Neural progenitor cell (in vitro differentiated cells): ENCODE data around the gene GSE1. TPM values are rescaled to one million over a fixed set of nuclear protein-coding genes. Genes with fewer than 3 reads are reported as not detected.

Experiments used
- DNase-seq: peaks from one replicate; pipeline ENCODE4 v3.0.0-alpha.2; 2016; ENCODE audit warnings: low spot score
- H2AFZ ChIP-seq: fragments of 200-600 bp; sonication (generic); replicated peaks from 2 replicates; pipeline ENCODE4 v1.6.1; 2016; ENCODE audit warnings: antibody characterized with exemption
- H3F3A ChIP-seq: fragments of 200-600 bp; sonication (generic); 2 replicates; pipeline ENCODE4 v1.6.1; 2016; ENCODE audit warnings: antibody characterized with exemption, low read depth
- H3K27ac ChIP-seq: fragments of 200-600 bp; sonication (generic); 2 replicates; pipeline ENCODE4 v1.5.1; 2016; ENCODE audit warnings: mild to moderate bottlenecking
- H3K27me3 ChIP-seq: fragments of 200-600 bp; sonication (generic); 2 replicates; pipeline ENCODE4 v1.6.1; 2016; ENCODE audit warnings: mild to moderate bottlenecking, moderate library complexity
- H3K36me3 ChIP-seq: fragments of 200-600 bp; sonication (generic); 2 replicates; pipeline ENCODE4 v1.5.1; 2016
- H3K4me1 ChIP-seq: fragments of 200-600 bp; sonication (generic); 2 replicates; pipeline ENCODE4 v1.6.1; 2016; ENCODE audit warnings: mixed run types
- H3K4me2 ChIP-seq: fragments of 200-600 bp; sonication (generic); 2 replicates; pipeline ENCODE4 v1.6.1; 2016
- H3K4me3 ChIP-seq: fragments of 200-600 bp; sonication (generic); 2 replicates; pipeline ENCODE4 v1.5.1; 2016
- H3K79me2 ChIP-seq: fragments of 200-600 bp; sonication (generic); 2 replicates; pipeline ENCODE4 v1.6.1; 2016; ENCODE audit warnings: low read depth
- H3K9ac ChIP-seq: fragments of 200-600 bp; sonication (generic); 2 replicates; pipeline ENCODE4 v1.6.1; 2016
- H3K9me3 ChIP-seq: fragments of 200-600 bp; sonication (generic); 2 replicates; pipeline ENCODE4 v1.5.1; 2016; ENCODE audit warnings: low read depth
- H4K20me1 ChIP-seq: fragments of 200-600 bp; sonication (generic); 2 replicates; pipeline ENCODE4 v1.6.1; 2016; ENCODE audit warnings: low read depth
- H3K27ac Mint-ChIP-seq: 3 replicates; pipeline ENCODE4 v1.8.0; 2021; ENCODE audit warnings: mixed read lengths
- H3K27me3 Mint-ChIP-seq: 2 replicates; pipeline ENCODE4 v1.8.0; 2022; ENCODE audit warnings: low read depth, mild to moderate bottlenecking, inconsistent platforms, moderate library complexity, mixed read lengths; ENCODE audit not compliant: insufficient read depth
- H3K36me3 Mint-ChIP-seq: 3 replicates; pipeline ENCODE4 v1.8.0; 2021; ENCODE audit warnings: mixed read lengths
- H3K4me1 Mint-ChIP-seq: 3 replicates; pipeline ENCODE4 v1.8.0; 2021; ENCODE audit warnings: mixed read lengths
- H3K4me3 Mint-ChIP-seq: 3 replicates; pipeline ENCODE4 v1.8.0; 2021; ENCODE audit warnings: mild to moderate bottlenecking, moderate library complexity, mixed read lengths
- H3K9me3 Mint-ChIP-seq: 3 replicates; pipeline ENCODE4 v1.8.0; 2020; ENCODE audit warnings: mixed read lengths
- CTCF ChIP-seq: fragments of 200-600 bp; sonication (generic); IDR thresholded peaks from 2 replicates; pipeline ENCODE4 v1.5.1; 2017; ENCODE audit warnings: antibody characterized with exemption, mild to moderate bottlenecking
- EZH2 ChIP-seq: fragments of 200-600 bp; sonication (generic); IDR thresholded peaks from 2 replicates; pipeline ENCODE4 v1.6.1; 2017; ENCODE audit warnings: antibody characterized with exemption, mild to moderate bottlenecking, moderate library complexity
- EZH2phosphoT487 ChIP-seq: fragments of 200-600 bp; sonication (generic); IDR thresholded peaks from 2 replicates; pipeline ENCODE4 v1.6.1; 2017; ENCODE audit warnings: antibody characterized with exemption
- total RNA-seq: library from RNA; depleted of rRNA; stranded (reverse); fragments of >200 nt; gene quantifications from 2 replicates; pipeline ENCODE4 v1.2.3, GENCODE V29; 2015; ENCODE audit warnings: low replicate concordance

GSE1 gene
- total RNA-seq, 1 donor from 2014 or later = 7.7 TPM

GRCh38 chr16:85586380-85587104 is 26.6 kb upstream of the GSE1 start:
- TF ChIP-seq EZH2 (no peak), EZH2phosphoT487 (no peak)
- peaks cover 19% of the 10 kb centered on the region for H3K27me3 Mint-ChIP-seq
- peaks cover 63% of the 10 kb centered on the region for H3K4me1 Mint-ChIP-seq
- H3K4me2 ChIP-seq = no peak overlapping the region
- no peak overlapping the region for H3K27ac ChIP-seq
- peaks cover 75% of the 10 kb centered on the region for H3K4me1 ChIP-seq
- H3F3A ChIP-seq = peaks cover 76% of the 10 kb centered on the region
- no peaks in the 10 kb centered on the region for H3K36me3 ChIP-seq
- H3K9ac ChIP-seq = no peak overlapping the region
- no peak for DNase-seq
- no peaks in the 10 kb centered on the region for H3K9me3 ChIP-seq
- H3K9me3 Mint-ChIP-seq = no peaks in the 10 kb centered on the region
- H3K27me3 ChIP-seq = peaks cover 22% of the 10 kb centered on the region
- H3K4me3 Mint-ChIP-seq = peak overlapping the region; percentile 20
- no peak overlapping the region for H2AFZ ChIP-seq
- no peaks in the 10 kb centered on the region for H3K36me3 Mint-ChIP-seq
- no peak overlapping the region for H3K4me3 ChIP-seq
- no peak overlapping the region for H3K27ac Mint-ChIP-seq
- H4K20me1 ChIP-seq = peaks cover 25% of the 10 kb centered on the region
- no peaks in the 10 kb centered on the region for H3K79me2 ChIP-seq

DNA sequence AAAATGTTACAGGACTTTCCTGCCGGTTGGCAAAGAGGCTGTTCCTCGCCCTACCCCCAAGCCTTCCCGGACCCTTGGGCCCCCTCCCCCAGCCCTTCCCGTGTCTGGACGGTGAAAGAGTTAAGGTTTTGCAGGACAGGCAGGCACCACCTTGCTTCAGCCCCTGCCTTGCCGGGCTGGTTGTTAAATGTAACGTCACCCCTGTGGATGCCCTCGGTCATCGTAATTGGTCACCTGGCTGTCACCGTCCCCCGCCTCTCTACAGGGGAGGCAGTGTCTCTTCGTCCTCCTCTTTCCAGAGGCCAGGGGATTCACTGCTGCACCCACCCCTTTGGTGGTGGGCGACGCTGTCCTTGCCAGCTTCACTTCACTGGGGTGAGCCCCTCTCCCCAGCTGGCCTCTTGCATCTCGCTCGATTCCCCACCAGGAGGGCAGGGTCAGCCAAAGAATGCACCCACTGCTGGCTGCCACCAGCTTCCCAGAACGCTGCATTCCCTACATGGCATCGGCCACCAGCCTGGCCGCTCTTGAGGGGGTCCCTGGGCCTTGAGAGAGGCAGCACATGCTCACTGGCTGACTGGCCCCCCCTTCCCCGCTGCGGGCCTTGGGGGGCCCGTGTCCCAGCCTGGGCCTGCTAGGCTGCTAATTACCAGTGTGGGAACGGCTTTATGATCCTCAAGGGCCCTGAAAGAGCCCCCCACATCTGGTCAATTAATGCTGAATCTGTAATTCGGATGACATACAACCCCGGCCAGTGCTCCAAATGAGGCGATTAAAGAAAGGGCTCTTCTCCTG is 25.2 kb upstream of the GSE1 start:
- peaks cover 24% of the 10 kb centered on the region for H4K20me1 ChIP-seq
- no peak overlapping the region for H3K27ac ChIP-seq
- H3K79me2 ChIP-seq = no peaks in the 10 kb centered on the region
- H3K4me1 Mint-ChIP-seq = peaks cover 60% of the 10 kb centered on the region
- H3K4me3 Mint-ChIP-seq = no peak overlapping the region
- H3K9ac ChIP-seq = no peak overlapping the region
- H3K9me3 Mint-ChIP-seq = no peaks in the 10 kb centered on the region
- H3K4me3 ChIP-seq = no peak overlapping the region
- no peaks in the 10 kb centered on the region for H3K36me3 ChIP-seq
- H3F3A ChIP-seq = peaks cover 75% of the 10 kb centered on the region
- H3K27ac Mint-ChIP-seq = no peak overlapping the region
- H3K27me3 Mint-ChIP-seq = peaks cover 19% of the 10 kb centered on the region
- TF ChIP-seq EZH2 (no peak), EZH2phosphoT487 (no peak), CTCF (no peak)
- H3K9me3 ChIP-seq = no peaks in the 10 kb centered on the region
- peaks cover 64% of the 10 kb centered on the region for H3K4me1 ChIP-seq
- peak overlapping the region; percentile 45 for H3K4me2 ChIP-seq
- peaks cover 22% of the 10 kb centered on the region for H3K27me3 ChIP-seq
- no peaks in the 10 kb centered on the region for H3K36me3 Mint-ChIP-seq
- no peak overlapping the region for H2AFZ ChIP-seq
- DNase-seq = peak; percentile 50

DNA sequence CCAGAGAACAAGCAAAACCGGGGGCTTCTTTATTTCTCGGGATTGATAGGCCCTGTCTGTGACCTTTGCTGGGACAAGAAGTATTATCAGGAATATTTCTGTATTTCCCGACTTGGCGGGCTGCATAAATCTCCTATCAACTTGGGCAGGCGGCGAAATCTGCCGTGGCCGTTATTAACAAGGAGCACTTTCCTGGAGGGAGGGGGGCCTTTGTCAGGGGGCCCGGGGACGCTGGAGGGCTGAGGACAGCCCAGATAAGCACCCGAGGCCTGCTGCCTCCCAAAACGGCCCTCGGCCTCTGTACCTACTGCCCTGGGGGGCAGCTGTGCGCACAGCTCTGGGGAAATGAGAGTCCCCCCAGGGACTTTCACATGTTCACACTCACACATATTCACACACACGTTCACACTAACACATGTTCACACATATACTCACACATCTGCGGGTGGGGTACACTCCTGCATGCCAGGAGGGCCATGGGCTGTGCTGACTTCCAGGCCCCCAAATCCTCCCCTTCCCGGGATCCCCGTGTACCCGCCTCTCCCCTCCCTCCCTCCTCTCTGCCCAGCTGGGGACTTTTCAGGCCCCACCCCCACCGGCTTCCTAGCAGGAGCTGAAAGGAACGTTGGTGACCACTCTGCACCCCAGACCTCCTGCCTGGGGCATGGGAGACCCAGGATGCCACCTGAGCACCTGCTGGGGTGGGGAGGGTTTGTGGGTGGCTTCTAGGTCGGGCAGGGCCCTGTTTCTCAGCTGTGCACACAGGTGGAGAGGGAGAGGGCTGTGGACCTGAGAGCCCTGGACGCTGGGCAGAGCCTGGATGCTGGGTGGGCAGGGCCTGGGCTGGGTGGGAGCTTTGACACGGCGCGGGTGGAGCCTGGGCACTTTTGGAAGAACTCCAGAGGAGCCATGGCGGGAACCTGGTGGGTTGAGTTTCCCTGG is 24.3 kb upstream of the GSE1 start:
- H3K9me3 Mint-ChIP-seq = no peaks in the 10 kb centered on the region
- Histone ChIP-seq H4K20me1 (peaks cover 15% of the 10 kb centered on the region), H3K27me3 (peaks cover 22% of the 10 kb centered on the region), H3K4me2 (peak overlapping the region; percentile 45), H3K27ac (no peak overlapping the region), H3K9me3 (no peaks in the 10 kb centered on the region), H3K9ac (no peak overlapping the region), H3K4me1 (peaks cover 64% of the 10 kb centered on the region), H3K36me3 (no peaks in the 10 kb centered on the region), H2AFZ (no peak overlapping the region), H3K79me2 (no peaks in the 10 kb centered on the region), H3F3A (peaks cover 75% of the 10 kb centered on the region), H3K4me3 (no peak overlapping the region)
- no peak for DNase-seq
- H3K4me3 Mint-ChIP-seq = no peak overlapping the region
- peaks cover 56% of the 10 kb centered on the region for H3K4me1 Mint-ChIP-seq
- peaks cover 14% of the 10 kb centered on the region for H3K27me3 Mint-ChIP-seq
- H3K27ac Mint-ChIP-seq = no peak overlapping the region
- TF ChIP-seq CTCF (no peak), EZH2 (no peak), EZH2phosphoT487 (no peak)
- H3K36me3 Mint-ChIP-seq = no peaks in the 10 kb centered on the region
